UCSD-AML1 (cell line): Measurements from ENCODE around the gene CTCF.

Experiments
- DNase-seq: peaks from one replicate; lab custom pipeline; 2025; ENCODE audit not compliant: unreplicated experiment; lab: John Stamatoyannopoulos, UW

The CTCF gene

GRCh38 chr16:67593288-67593687, 31.0 kb downstream of the CTCF start:
- no peak for DNase-seq

GRCh38 chr16:67593701-67594100, 31.4 kb downstream of the CTCF start:
- DNase-seq = no peak

GRCh38 chr16:67594256-67594915, 32.1 kb downstream of the CTCF start:
- no peak for DNase-seq

DNA sequence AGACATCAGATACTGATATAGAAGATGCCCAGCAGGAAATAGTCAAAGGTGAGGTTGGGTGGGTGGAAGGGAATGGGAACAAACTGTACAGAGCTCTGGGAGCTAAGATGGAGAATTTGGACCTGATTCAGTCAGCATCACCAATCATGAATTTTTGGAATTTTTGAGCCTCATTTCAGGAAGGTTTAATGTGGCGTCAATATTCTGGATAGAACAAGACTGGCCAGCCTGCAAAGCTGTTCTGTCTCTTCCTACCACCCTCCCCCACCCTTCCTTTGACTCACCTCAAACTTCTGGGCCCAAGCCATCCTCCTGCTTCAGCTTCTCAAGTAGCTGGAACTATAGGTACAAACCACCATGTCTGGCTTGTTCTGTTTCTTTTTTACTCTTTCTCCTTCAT, 32.6 kb downstream of the CTCF start:
- DNase-seq = no peak

DNA sequence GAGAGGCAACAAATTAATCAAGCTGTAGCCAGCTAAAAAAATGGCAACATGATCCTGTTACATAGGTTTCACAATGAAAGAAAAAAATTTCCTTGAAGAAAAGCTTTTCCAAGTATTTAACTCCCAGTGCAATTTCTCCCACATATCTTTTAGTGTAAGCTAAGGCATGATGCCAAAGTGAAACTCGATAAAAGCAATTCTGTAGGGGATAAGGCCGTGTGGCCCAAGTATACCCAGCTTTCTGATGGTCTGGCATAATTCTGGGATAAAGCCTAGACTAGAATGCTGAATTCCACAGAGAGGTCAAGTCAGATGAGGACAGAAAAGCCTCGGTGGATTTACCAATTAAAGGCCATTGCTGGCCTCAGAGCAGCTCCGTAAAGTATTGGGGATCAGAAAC, 36.2 kb downstream of the CTCF start:
- no peak for DNase-seq

GRCh38 chr16:67605641-67606040, 43.3 kb downstream of the CTCF start:
- DNase-seq = no peak

GRCh38 chr16:67606632-67607031, 44.3 kb downstream of the CTCF start:
- DNase-seq = no peak

DNA sequence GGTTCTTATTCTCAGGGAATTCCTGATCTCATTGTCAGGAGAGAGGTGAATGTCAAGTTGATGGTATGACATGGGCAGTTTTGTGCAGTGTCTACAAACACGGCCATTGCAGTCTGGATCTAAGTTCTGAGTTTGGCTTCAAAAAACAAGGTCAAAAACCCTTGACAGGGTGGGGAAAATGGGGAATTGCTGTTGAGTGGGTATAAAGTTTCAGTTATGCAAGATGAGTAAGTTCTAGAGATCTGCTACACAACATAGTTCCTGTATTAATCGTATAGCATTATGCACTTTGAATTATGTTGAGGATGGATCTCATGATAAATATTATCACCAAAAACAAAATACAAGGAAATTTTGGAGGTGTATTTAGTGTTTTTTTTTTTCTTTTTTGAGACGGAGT, 46.0 kb downstream of the CTCF start:
- DNase-seq = no peak

GRCh38 chr16:67613808-67614207, 51.5 kb downstream of the CTCF start:
- DNase-seq = no peak

- DNase-seq = no peak
Measured at GRCh38 chr16:67628216-67628615, 65.9 kb downstream of the CTCF start.

GRCh38 chr16:67632415-67633172, 70.3 kb downstream of the CTCF start:
- DNase-seq = no peak

GRCh38 chr16:67636713-67637112, 74.4 kb downstream of the CTCF start:
- no peak for DNase-seq

GRCh38 chr16:67637625-67638024, 75.3 kb downstream of the CTCF start:
- no peak for DNase-seq

GRCh38 chr16:67641779-67642708, 79.7 kb downstream of the CTCF start:
- DNase-seq = no peak

DNA sequence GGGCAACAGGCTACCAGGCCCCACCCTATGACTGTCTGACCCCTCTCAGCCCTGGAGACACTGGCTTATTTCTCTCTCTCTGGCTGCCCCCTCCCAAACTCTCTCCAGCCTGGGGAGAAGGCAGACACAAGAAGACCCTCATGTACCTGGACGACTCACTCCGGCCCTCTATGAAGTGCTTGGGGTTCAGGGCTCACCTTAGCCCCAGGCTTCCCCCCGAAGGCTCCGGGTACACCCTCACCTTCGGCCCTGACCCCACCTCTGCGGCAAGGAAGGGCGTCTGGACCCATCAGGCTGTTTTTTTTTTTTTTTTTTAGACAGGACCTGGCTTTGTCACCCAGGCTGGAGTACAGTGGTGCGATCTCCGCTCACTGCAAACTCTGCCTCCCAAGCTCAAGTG, 81.7 kb downstream of the CTCF start:
- DNase-seq = no peak

GRCh38 chr16:67645397-67646121, 83.2 kb downstream of the CTCF start:
- no peak for DNase-seq

DNA sequence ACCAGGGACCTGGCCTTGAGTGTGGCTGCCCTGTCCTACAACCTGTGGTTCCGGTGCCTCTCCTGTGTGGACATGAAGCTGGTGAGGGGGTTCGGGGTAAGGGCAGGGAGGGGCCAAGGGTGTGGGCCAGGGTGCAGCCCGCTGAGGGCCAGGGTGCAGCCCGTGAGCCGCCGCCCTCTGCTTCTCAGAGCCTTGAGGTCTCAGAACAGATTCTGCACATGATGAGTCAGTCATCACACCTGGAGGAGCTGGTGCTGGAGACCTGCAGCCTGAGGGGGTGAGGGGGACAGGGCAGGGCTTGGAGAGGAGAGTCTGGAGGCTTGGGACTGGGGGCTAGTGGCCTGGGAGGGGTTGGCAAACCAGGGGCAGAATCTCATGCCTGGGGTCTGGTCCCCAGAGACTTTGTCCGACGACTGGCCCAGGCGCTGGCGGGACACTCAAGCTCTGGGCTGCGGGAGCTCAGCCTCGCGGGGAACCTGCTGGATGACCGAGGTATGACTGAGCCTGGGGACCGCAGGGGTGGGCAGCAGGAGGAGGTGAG, 84.9 kb downstream of the CTCF start:
- no peak for DNase-seq

GRCh38 chr16:67647681-67648080, 85.4 kb downstream of the CTCF start:
- DNase-seq = no peak

DNA sequence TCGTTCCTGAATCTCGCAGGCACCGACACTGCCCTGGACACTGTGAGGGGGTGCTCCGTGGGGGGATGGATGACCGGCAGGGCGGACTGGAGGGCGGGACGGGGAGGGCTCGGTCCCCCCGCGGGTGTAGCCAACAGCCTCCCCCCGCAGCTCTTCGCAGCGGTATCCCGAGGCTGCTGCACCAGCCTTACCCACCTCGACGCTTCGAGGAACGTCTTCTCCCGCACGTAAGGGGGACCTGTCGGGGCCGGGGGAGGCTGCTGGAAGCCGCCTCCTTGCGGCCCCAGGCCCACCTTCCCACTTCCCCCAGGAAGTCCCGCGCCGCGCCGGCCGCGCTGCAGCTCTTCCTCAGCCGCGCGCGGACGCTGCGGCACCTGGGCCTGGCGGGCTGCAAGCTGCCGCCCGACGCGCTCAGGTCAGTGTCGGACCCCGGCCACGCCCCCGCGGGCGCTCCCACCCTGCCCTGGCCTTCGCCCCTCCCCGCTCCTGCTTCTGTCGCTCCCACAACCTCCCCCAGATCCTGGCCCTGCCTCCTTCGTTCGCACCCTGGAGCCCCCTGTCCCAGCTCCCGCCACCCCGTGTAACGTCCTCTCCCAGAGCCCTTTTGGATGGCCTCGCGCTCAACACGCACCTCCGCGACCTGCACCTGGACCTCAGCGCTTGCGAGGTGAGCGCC, 85.9 kb downstream of the CTCF start:
- DNase-seq = no peak

- DNase-seq = no peak
Measured at GRCh38 chr16:67648764-67649407, 86.6 kb downstream of the CTCF start.
